GM12878 (cell line): ENCODE results near the gene TEFM. TPM values are rescaled to one million over a fixed set of nuclear protein-coding genes. Genes with fewer than 3 reads are reported as not detected.

Experiments used
- DPF2 ChIP-seq: fragments of 450-650 bp; IDR thresholded peaks from 2 replicates; pipeline ENCODE4 v1.6.1; 2017; ENCODE audit warnings: mild to moderate bottlenecking
- EED ChIP-seq: sonication (generic); IDR thresholded peaks from 2 replicates; pipeline ENCODE4 v1.6.1; 2016; ENCODE audit warnings: antibody characterized with exemption, low read depth
- ELK1 ChIP-seq: IDR thresholded peaks from 2 replicates; pipeline ENCODE4 v1.6.1; 2012; ENCODE audit warnings: low read depth, low read length, improper control_type of control experiment
- USF2 ChIP-seq: IDR thresholded peaks from 2 replicates; pipeline ENCODE4 v1.6.1; 2011; ENCODE audit warnings: low read depth, low read length, improper control_type of control experiment, borderline replicate concordance
- ZBTB11 ChIP-seq: fragments of 450-650 bp; formaldehyde crosslinking; IDR thresholded peaks from 2 replicates; pipeline ENCODE4 v1.5.0; 2022; ENCODE audit warnings: mild to moderate bottlenecking, missing genetic modification characterization
- ZSCAN29 ChIP-seq: fragments of 450-650 bp; IDR thresholded peaks from 2 replicates; pipeline ENCODE4 v1.6.1; 2017; ENCODE audit warnings: mild to moderate bottlenecking, moderate library complexity
- polyA plus RNA-seq, 11 experiments: library from polyadenylated mRNA; depleted of rRNA in 4 of 11; unstranded in 6 of 11; stranded (reverse) in 5 of 11; fragments of >200 nt; fragmentation: Nextera tagmentation in 4 of 11; fragmentation: Illumina TruSeq in 1 of 11; extraction: Ambion mirVana in 4 of 11; extraction: Trizol in 1 of 11; gene quantifications; 1 replicate in 1 of 11; 2 replicates in 10 of 11; pipeline versions ENCODE4 v1.2.1 to v1.2.3, GENCODE V29; 2011 to 2016; ENCODE audit warnings: inconsistent platforms in 2 of 11, missing spikeins in 2 of 11, low read depth in 1 of 11
- total RNA-seq, 4 experiments: library from RNA; depleted of rRNA in 3 of 4; stranded (reverse); fragments of >200 nt in 3 of 4; fragmentation: Illumina TruSeq in 1 of 4; extraction: Trizol in 1 of 4; gene quantifications; 2 replicates each; pipeline versions ENCODE4 v1.2.1 to v1.2.3, GENCODE V29; 2013 to 2021

Gene TEFM
- total and polyA plus RNA-seq, 10 of the 15 experiments (the other 5 are each of a cell fraction or from before 2014, with no cell fraction given), result 11.5 to 57.1 (median 28.6) TPM

- TF ChIP-seq ELK1 (peak; percentile 89), ZSCAN29 (peak; percentile 78; the same call in 1 of the 2 replicates), DPF2 (peak; percentile 64), USF2 (no peak), EED (peak; percentile 49; the same call in 1 of the 2 replicates), ZBTB11 (peak; percentile 97)
Observed at GRCh38 chr17:30906101-30906911, at the start of gene TEFM (continued).
